CD4-positive, alpha-beta T cell treated with Interleukin-2 at 100 ng/mL for 4 hours (primary cell): Measurements from ENCODE around the gene C1QC.

Experiments used
- DNase-seq: peaks from one replicate; pipeline ENCODE4 v3.0.0-alpha.2; 2020; ENCODE audit warnings: low spot score

Gene C1QC

GRCh38 chr1:22619798-22620197, 23.6 kb upstream of the C1QC start:
- no peak for DNase-seq

- DNase-seq = no peak
These were observed 21.7 kb upstream of the C1QC start for GRCh38 chr1:22621761-22622160.

GRCh38 chr1:22625262-22625925, 18.0 kb upstream of the C1QC start:
- no peak for DNase-seq

- no peak for DNase-seq
These were observed 16.9 kb upstream of the C1QC start for GRCh38 chr1:22626237-22627157.

- DNase-seq = no peak
These were observed 16.1 kb upstream of the C1QC start for GRCh38 chr1:22627331-22627730.

GRCh38 chr1:22628698-22629444, 14.6 kb upstream of the C1QC start:
- no peak for DNase-seq

- DNase-seq = no peak
These were observed 13.5 kb upstream of the C1QC start for GRCh38 chr1:22629886-22630285.

- no peak for DNase-seq
These were observed 9.6 kb upstream of the C1QC start for GRCh38 chr1:22633697-22634463.

GRCh38 chr1:22635436-22635835, 8.0 kb upstream of the C1QC start:
- DNase-seq = no peak

GRCh38 chr1:22636353-22636752, 7.1 kb upstream of the C1QC start, which contains the start of gene C1QA:
Gene C1QA, plus strand, starts transcription at chr1:22636628. Its CDS starts 989 bp downstream, at chr1:22637617.
- no peak for DNase-seq

GRCh38 chr1:22636927-22637326, 6.5 kb upstream of the C1QC start:
- no peak for DNase-seq

- DNase-seq = no peak
These were observed 5.5 kb upstream of the C1QC start for GRCh38 chr1:22637907-22638445.

GRCh38 chr1:22638476-22639234, 4.8 kb upstream of the C1QC start:
- no peak for DNase-seq

- no peak for DNase-seq
These were observed 4.1 kb upstream of the C1QC start for GRCh38 chr1:22639286-22639685.

- DNase-seq = no peak
These were observed 2.2 kb upstream of the C1QC start for GRCh38 chr1:22641247-22641646.

- DNase-seq = peak; percentile 46
These were observed 1.4 kb upstream of the C1QC start for GRCh38 chr1:22641906-22642636.

- no peak for DNase-seq
These were observed 495 bp downstream of the C1QC start for GRCh38 chr1:22643928-22644327.

GRCh38 chr1:22645931-22646330, 2.5 kb downstream of the C1QC start:
- DNase-seq = no peak

- no peak for DNase-seq
These were observed 3.0 kb downstream of the C1QC start for GRCh38 chr1:22646384-22646783.

- DNase-seq = no peak
These were observed 6.8 kb downstream of the C1QC start for GRCh38 chr1:22650089-22650693.
